CD4-positive, alpha-beta T cell treated with Interferon gamma for 1 hour (primary cell): ENCODE results near the gene MBD2.
"Not testable (repeated sequence)": the region's sequence is repeated elsewhere in the genome, so short reads cannot be mapped to it uniquely, and the experiment has no call there.

Experiments
- DNase-seq: peaks from one replicate; pipeline ENCODE4 v3.0.0-alpha.2; 2020

MBD2 gene

GRCh38 chr18:54148151-54148550, 76.3 kb downstream of the MBD2 start:
- DNase-seq = no peak

GRCh38 chr18:54147439-54147838, 77.0 kb downstream of the MBD2 start:
- DNase-seq = no peak

- no peak for DNase-seq
Measured at GRCh38 chr18:54141041-54141608, 83.3 kb downstream of the MBD2 start.

GRCh38 chr18:54140641-54141040, 83.8 kb downstream of the MBD2 start:
- no peak for DNase-seq

- DNase-seq = no peak
Measured at GRCh38 chr18:54135216-54135615, 89.3 kb downstream of the MBD2 start.

- DNase-seq = no peak
Measured at GRCh38 chr18:54134053-54134452, 90.4 kb downstream of the MBD2 start.

GRCh38 chr18:54130631-54131030, 93.8 kb downstream of the MBD2 start:
- DNase-seq = no peak

GRCh38 chr18:54130177-54130576, 94.3 kb downstream of the MBD2 start:
- DNase-seq = no peak

GRCh38 chr18:54129448-54130067, 94.9 kb downstream of the MBD2 start:
- no peak for DNase-seq

GRCh38 chr18:54127759-54128378, 96.6 kb downstream of the MBD2 start:
- DNase-seq = no peak

GRCh38 chr18:54125429-54125828, 99.0 kb downstream of the MBD2 start:
- DNase-seq = no peak

GRCh38 chr18:54123720-54124440, 100.6 kb downstream of the MBD2 start:
- DNase-seq = not testable (repeated sequence)

- no peak for DNase-seq
Measured at GRCh38 chr18:54119524-54120019, 104.9 kb downstream of the MBD2 start.

- DNase-seq = no peak
Measured at GRCh38 chr18:54117853-54118773, 106.4 kb downstream of the MBD2 start.

- no peak for DNase-seq
Measured at GRCh38 chr18:54116541-54117257, 107.8 kb downstream of the MBD2 start.

- DNase-seq = no peak
Measured at GRCh38 chr18:54112356-54112755, 112.1 kb downstream of the MBD2 start.

GRCh38 chr18:54109131-54109683, 115.3 kb downstream of the MBD2 start:
- no peak for DNase-seq

GRCh38 chr18:54102123-54102522, 122.3 kb downstream of the MBD2 start:
- DNase-seq = no peak
